T47D (cell line): Measurements from ENCODE around the gene ETFA.

Source experiments
- DNase-seq, 2 experiments: peaks; one replicate each; pipeline versions ENCODE4 v3.0.0 to v3.0.0-alpha.2; 2011 to 2012; ENCODE audit warnings: low read depth in 1 of 2, low spot score in 1 of 2
- JUND ChIP-seq: IDR thresholded peaks from 2 replicates; pipeline ENCODE4 v1.6.1; 2012; ENCODE audit warnings: low read depth
- in situ Hi-C: cut with HindIII; loops from 2 replicates; pipeline ENCODE4 v1.10.0; 2016; ENCODE audit warnings: low sequenced_read_pairs, low pct_unique_long_range_greater_than_20kb

Gene ETFA

GRCh38 chr15:76206325-76206976 is 104.8 kb downstream of the ETFA start:
- peak in 1 of 2 experiments; percentile 66 for DNase-seq
- TF ChIP-seq JUND, result no peak
- in situ Hi-C loops, result no loop called here

GRCh38 chr15:76204916-76205460 is 106.3 kb downstream of the ETFA start:
- TF ChIP-seq JUND, result no peak
- DNase-seq, result no peak
- in situ Hi-C loops, result no loop called here

- in situ Hi-C loops, result no loop called here
- no peak for DNase-seq
- no peak for TF ChIP-seq JUND
Observed at GRCh38 chr15:76204109-76204845, 107.0 kb downstream of the ETFA start.

- in situ Hi-C loops, result no loop called here
- no peak for DNase-seq
- TF ChIP-seq JUND, result no peak
Observed at GRCh38 chr15:76203346-76204108, 107.7 kb downstream of the ETFA start.

- TF ChIP-seq JUND, result no peak
- DNase-seq, result no peak
- in situ Hi-C loops, result no loop called here
Observed at GRCh38 chr15:76201536-76202255, 109.6 kb downstream of the ETFA start.

- TF ChIP-seq JUND, result no peak
- no peak for DNase-seq
- in situ Hi-C loops, result no loop called here
Observed at GRCh38 chr15:76200641-76201105, 110.6 kb downstream of the ETFA start.

GRCh38 chr15:76200083-76200465 is 111.2 kb downstream of the ETFA start:
- in situ Hi-C loops, result no loop called here
- TF ChIP-seq JUND, result no peak
- no peak for DNase-seq

- in situ Hi-C loops, result no loop called here
- no peak for TF ChIP-seq JUND
- no peak for DNase-seq
Observed at GRCh38 chr15:76199106-76200082, 111.9 kb downstream of the ETFA start.

- in situ Hi-C loops, result no loop called here
- TF ChIP-seq JUND, result no peak
- no peak for DNase-seq
Observed at GRCh38 chr15:76198456-76199105, 112.7 kb downstream of the ETFA start.

GRCh38 chr15:76197703-76198455 is 113.4 kb downstream of the ETFA start:
- TF ChIP-seq JUND, result no peak
- no peak for DNase-seq
- in situ Hi-C loops, result no loop called here
